ENCODE results near the gene HJV. TPM values are rescaled to one million over a fixed set of nuclear protein-coding genes. Genes with fewer than 3 reads are reported as not detected.
A peak's percentile ranks its signal among the peaks of the same experiment; 100 is the strongest.

Gene HJV
- total and polyA plus RNA-seq, 2 of the 13 experiments (the other 11 are each of a cell fraction or from before 2014, with no cell fraction given) = 0.18 TPM; not detected in 1

DNA sequence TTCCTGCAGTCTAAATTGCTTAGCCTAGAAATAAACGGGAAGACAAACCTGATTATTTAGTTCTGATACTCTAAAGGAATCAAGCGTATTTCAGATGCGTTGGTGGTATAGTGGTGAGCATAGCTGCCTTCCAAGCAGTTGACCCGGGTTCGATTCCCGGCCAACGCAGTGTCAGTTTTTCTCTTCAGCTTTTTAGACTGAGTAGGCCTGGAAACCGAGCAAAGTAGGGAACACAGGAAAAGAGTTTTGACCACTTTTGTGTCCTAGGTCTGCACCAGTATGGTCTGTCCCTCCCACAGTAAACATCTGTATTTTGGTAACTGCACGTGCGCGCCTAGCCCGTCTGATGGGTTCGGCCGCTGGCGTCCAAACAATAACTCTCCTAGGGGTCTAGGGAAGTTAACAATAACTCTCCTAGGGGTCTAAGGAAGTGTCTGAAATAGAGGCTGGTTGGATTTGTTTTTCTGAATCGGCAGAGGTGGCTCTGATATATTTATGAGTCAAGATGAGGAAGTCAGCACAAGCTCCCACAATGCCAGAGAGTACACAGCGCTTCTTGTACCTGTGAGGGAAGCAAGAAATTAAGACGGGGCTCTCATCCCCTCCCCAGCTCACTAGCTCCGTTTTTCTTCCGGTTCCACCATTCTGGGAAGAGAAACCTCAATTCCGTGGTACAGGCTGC lies 15.6 kb upstream of the HJV start (continued):
- TF ChIP-seq ZBTB37 (CRISPR knock-in tag; IDR thresholded peaks at IDR 0.05) (no peak), SSRP1 (CRISPR knock-in tag; IDR thresholded peaks at IDR 0.05) (peak; percentile 70; the same call in 1 of the 2 replicates), RBFOX2 (IDR thresholded peaks at IDR 0.05; ENCODE audit: low read depth, low read length) (no peak), NAIF1 (CRISPR knock-in tag; IDR thresholded peaks at IDR 0.05; ENCODE audit: borderline replicate concordance) (0 out of 2 replicates have a peak, but pooled peaks have one; percentile 25), ZNF10 (CRISPR knock-in tag; IDR thresholded peaks at IDR 0.05; ENCODE audit: borderline replicate concordance, low read depth) (no peak), U2AF2 (IDR thresholded peaks at IDR 0.05; ENCODE audit: low read depth, low read length) (no peak), SMAD3 (CRISPR knock-in tag; IDR thresholded peaks at IDR 0.05) (0 out of 2 replicates have a peak, but pooled peaks have one; percentile 40), ZNF225 (CRISPR knock-in tag; IDR thresholded peaks at IDR 0.05) (no peak), NFE2L1 (CRISPR knock-in tag; IDR thresholded peaks at IDR 0.05; ENCODE audit: borderline replicate concordance) (no peak), ELF3 (CRISPR knock-in tag; IDR thresholded peaks at IDR 0.05) (peak; percentile 69; the same call in 1 of the 2 replicates), ZNF501 (CRISPR knock-in tag; IDR thresholded peaks at IDR 0.05) (peak; percentile 70; the same call in 1 of the 2 replicates), ATM (IDR thresholded peaks at IDR 0.05; ENCODE audit: borderline replicate concordance) (no peak), ZNF558 (CRISPR knock-in tag; IDR thresholded peaks at IDR 0.05; ENCODE audit: borderline replicate concordance) (no peak), HMGXB3 (CRISPR knock-in tag; IDR thresholded peaks at IDR 0.05; ENCODE audit: borderline replicate concordance) (no peak), NR2F2 (IDR thresholded peaks at IDR 0.05; ENCODE audit: borderline replicate concordance, low read depth) (peak; percentile 51; the same call in 1 of the 2 replicates), ZNF878 (CRISPR knock-in tag; IDR thresholded peaks at IDR 0.05) (no peak), ZNF713 (CRISPR knock-in tag; IDR thresholded peaks at IDR 0.05) (no peak)
- TF ChIP-seq, protein P1, sequence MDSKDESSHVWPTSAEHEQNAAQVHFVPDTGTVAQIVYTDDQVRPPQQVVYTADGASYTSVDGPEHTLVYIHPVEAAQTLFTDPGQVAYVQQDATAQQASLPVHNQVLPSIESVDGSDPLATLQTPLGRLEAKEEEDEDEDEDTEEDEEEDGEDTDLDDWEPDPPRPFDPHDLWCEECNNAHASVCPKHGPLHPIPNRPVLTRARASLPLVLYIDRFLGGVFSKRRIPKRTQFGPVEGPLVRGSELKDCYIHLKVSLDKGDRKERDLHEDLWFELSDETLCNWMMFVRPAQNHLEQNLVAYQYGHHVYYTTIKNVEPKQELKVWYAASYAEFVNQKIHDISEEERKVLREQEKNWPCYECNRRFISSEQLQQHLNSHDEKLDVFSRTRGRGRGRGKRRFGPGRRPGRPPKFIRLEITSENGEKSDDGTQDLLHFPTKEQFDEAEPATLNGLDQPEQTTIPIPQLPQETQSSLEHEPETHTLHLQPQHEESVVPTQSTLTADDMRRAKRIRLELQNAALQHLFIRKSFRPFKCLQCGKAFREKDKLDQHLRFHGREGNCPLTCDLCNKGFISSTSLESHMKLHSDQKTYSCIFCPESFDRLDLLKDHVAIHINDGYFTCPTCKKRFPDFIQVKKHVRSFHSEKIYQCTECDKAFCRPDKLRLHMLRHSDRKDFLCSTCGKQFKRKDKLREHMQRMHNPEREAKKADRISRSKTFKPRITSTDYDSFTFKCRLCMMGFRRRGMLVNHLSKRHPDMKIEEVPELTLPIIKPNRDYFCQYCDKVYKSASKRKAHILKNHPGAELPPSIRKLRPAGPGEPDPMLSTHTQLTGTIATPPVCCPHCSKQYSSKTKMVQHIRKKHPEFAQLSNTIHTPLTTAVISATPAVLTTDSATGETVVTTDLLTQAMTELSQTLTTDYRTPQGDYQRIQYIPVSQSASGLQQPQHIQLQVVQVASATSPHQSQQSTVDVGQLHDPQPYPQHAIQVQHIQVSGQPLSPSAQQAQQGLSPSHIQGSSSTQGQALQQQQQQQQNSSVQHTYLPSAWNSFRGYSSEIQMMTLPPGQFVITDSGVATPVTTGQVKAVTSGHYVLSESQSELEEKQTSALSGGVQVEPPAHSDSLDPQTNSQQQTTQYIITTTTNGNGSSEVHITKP (CRISPR knock-in tag; IDR thresholded peaks at IDR 0.05; ENCODE audit: low read depth) = no peak; the same call in 1 of the 2 replicates
- TF ChIP-seq, protein P2, sequence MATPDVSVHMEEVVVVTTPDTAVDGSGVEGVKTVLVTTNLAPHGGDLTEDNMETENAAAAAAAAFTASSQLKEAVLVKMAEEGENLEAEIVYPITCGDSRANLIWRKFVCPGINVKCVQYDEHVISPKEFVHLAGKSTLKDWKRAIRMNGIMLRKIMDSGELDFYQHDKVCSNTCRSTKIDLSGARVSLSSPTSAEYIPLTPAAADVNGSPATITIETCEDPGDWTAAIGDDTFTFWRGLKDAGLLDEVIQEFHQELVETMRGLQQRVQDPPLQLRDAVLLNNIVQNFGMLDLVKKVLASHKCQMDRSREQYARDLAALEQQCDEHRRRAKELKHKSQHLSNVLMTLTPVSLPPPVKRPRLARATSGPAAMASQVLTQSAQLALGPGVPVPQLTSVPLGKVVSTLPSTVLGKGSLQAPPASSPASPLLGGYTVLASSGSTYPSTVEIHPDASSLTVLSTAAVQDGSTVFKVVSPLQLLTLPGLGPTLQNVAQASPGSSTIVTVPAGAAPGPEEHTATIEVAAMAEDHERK (CRISPR knock-in tag; IDR thresholded peaks at IDR 0.05; ENCODE audit: low read depth) = no peak
